ENCODE data around the gene CELF6. TPM values are rescaled to one million over a fixed set of nuclear protein-coding genes. Genes with fewer than 3 reads are reported as not detected.

The CELF6 gene
- total RNA-seq: under 0.01 and 0.10 TPM in 2 replicates

GRCh38 chr15:72319985-72320671 is at the start of gene CELF6:
TSS of gene CELF6 (minus strand) at chr15:72320157. CDS start at chr15:72319874, 283 bp downstream.

DNA sequence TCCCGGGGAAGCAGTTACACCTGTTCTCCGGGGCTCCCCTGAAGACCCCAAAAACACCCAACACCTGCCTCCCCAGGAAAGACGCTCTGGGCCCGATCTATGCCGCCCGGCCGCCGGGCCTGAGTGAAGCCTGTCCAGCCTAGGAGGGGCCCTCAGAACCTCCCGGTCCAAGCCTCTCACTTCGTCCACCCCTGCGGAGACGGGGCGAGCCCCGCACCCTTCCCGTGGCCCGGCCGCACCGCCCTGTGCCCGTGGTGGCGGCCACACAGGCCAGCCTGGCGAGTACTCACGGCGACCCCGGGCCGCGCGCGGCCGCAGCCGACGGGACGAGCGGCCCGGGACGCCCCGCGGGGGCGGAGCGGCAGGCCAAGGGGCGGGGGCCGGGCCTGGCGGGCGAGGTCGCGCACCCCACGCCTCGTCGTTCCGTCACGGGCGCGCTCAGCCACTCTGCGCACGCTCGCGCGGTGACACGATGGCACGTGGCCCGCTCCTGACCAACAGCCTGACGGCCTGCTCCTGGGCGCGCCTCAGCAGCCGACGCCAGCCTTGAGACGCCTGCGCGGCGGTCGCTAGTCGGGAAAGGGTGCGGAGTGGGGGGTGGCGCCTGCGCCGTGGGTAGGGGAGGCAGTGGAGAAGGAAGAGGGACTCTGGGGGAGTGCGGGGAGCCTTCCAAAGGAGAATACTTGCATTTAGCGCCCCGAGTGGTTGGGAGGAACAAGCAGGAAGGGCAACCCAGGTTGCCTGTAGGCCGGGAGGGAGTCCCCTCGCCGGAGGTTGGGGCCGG is 47.6 kb downstream of the CELF6 start, which contains the start of gene PARP6:
Gene PARP6, minus strand, starts transcription at position 342 of the 784 bp plus-strand sequence. CDS start 5,077 bp downstream, outside the sequence.

Other genes starting within 250 kb of the CELF6 start
- gene MYO9A, start 202.0 kb downstream of the CELF6 start, total RNA-seq: 29.7 and 33.0 TPM in 2 replicates
- 1.3 TPM in 2 replicates for gene SENP8, start 201.8 kb downstream of the CELF6 start, total RNA-seq
- 0.33 TPM in 1 of 2 replicates, not detected in the other for gene GRAMD2A, start 122.4 kb downstream of the CELF6 start, total RNA-seq
- gene PKM, start 89.0 kb downstream of the CELF6 start, total RNA-seq: 1,088 and 1,388 TPM in 2 replicates
- gene PARP6, start 47.6 kb downstream of the CELF6 start, total RNA-seq: 23.2 and 24.8 TPM in 2 replicates
- gene HEXA, start 55.9 kb upstream of the CELF6 start, total RNA-seq: 81.2 and 88.5 TPM in 2 replicates
- gene TMEM202, start 78.1 kb upstream of the CELF6 start, total RNA-seq: not detected in 2 replicates
- 44.1 and 52.2 TPM in 2 replicates for gene ARIH1, start 154.2 kb upstream of the CELF6 start, total RNA-seq

Measured in vein endothelial cell (primary cell).